Endothelial cell of coronary artery (primary cell): ENCODE measurements around the gene TCFL5. TPM values are rescaled to one million over a fixed set of nuclear protein-coding genes. Genes with fewer than 3 reads are reported as not detected.

ENCODE experiments used
- total RNA-seq: library from RNA; depleted of rRNA; stranded (reverse); fragments of >200 nt; gene quantifications from 2 replicates; pipeline ENCODE4 v1.2.3, GENCODE V29; 2014

The TCFL5 gene
- total RNA-seq = 11.4 and 11.9 TPM in 2 replicates

DNA sequence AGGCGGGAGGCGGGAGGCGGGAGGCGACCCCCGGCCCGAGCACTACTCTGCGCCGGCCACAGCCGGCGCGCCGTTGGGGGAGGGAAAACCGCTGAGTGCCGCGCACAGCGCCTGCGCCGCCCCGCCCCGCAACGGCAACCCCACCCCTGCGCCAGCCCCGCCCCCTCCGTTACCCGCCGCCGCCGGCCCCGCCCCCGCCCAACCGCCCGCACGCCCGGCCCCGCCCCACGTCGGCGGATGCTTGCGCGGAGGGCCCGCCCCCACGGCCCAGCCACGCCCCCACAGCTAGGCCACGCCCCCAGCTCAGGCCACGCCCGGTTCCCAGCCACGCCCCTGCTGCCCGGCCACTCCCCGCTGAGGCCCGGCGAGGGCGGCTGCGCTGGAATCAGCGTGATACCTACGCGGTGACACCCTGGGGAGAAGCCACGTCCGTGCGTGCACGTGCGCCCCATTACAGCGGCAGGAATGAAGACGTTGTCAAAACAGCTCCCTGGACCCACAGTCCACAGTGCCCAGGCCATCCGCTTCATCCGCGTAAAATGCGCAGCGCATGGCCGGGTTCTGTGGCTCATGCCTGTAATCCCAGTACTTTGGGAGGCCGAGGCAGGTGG lies at the start of gene TCFL5:
Gene TCFL5 (minus strand): TSS at position 97 of the 611 bp plus-strand sequence. CDS start 152 bp downstream, outside the sequence.

DNA sequence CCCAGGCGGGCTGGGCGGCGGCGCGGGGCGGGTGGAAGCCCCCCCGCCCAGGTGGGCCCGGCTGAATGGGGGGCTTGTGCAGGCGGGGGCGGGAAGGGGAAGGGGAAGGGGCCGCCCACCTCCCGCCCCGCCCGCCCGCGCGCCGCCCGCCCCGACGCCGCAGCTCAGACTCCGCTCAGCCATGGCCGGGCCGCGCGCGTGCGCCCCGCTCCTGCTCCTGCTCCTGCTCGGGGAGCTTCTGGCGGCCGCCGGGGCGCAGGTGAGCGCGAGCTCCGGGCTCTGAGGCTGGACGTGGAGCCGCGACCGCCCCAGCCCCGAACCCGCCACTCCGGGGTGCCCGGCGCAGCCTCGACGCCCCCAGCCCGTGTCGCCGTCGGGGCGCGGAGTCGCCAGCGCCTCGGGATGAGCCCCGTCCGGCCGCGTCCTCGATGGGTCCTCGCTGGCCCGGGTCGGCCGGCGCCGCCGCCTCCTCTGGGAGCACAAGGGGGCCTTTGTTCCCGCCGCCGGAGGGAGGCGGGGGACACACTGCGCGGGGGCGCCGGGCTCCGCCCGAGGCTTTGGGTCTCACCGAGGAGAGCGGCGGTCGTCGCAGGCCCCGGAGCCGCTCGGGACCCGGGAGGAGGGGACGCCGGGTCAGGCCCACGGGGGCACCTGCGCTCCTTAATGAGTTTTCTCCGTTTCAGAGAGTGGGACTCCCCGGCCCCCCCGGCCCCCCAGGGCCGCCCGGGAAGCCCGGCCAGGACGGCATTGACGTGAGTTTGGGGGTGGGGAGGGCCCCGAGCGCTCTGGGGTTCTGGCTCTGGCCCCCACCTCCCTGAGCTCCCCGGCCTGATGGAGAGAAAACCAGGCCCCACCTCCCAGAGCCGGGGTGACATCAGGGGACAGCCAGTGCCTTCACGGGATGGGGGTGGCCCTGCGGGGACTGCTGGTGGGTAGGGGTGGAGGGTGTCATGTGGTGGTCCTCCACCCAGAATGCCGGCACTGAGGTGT lies 44.4 kb downstream of the TCFL5 start, which contains the start of gene COL9A3:
Gene COL9A3 (plus strand): TSS at position 167 of the 990 bp plus-strand sequence. CDS start 15 bp downstream, at position 182.

DNA sequence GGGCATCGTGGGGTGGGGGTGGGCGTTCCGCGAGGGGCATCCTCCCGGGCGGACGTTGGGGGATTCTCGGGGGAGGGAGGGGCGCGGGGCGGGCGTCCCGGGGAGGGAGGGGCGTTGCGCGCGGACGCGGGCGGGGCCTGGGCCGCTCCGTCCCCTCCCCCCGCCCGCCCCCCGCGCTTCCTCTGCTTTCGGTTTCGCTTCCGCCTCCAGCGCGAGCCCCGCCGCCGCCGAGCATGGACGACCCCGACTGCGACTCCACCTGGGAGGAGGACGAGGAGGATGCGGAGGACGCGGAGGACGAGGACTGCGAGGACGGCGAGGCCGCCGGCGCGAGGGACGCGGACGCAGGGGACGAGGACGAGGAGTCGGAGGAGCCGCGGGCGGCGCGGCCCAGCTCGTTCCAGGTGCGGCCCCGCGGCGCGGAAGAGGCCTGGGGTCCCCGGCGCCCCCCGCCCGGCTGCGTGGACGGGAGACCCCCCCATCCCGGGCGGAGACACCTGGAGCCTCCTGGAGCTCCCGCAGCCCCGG lies 56.9 kb downstream of the TCFL5 start, which contains the start of gene OGFR:
Gene OGFR (plus strand): TSS at position 209 of the 528 bp plus-strand sequence. CDS start 25 bp downstream, at position 234.

Other genes with a start within 250 kb of the TCFL5 start
- 3.1 and 3.8 TPM in 2 replicates for gene SLCO4A1, start 219.3 kb downstream of the TCFL5 start, total RNA-seq
- 0.19 and 0.27 TPM in 2 replicates for gene NTSR1, start 153.0 kb downstream of the TCFL5 start, total RNA-seq
- 19.8 and 22.0 TPM in 2 replicates for gene MRGBP, start 65.3 kb downstream of the TCFL5 start, total RNA-seq
- 33.5 and 42.6 TPM in 2 replicates for gene OGFR, start 57.0 kb downstream of the TCFL5 start, total RNA-seq
- gene COL9A3, start 44.8 kb downstream of the TCFL5 start, total RNA-seq = 0.19 and 0.27 TPM in 2 replicates
- 32.1 and 44.6 TPM in 2 replicates for gene DIDO1, start 64.7 kb upstream of the TCFL5 start, total RNA-seq
- gene GID8, start 76.3 kb upstream of the TCFL5 start, total RNA-seq = 40.1 and 42.9 TPM in 2 replicates
- gene SLC17A9, start 90.9 kb upstream of the TCFL5 start, total RNA-seq = 6.6 and 13.8 TPM in 2 replicates
- not detected in 2 replicates for gene BHLHE23, start 145.1 kb upstream of the TCFL5 start, total RNA-seq